ENCODE measurements around the gene ZNF688.
A peak's percentile ranks its signal among the peaks of the same experiment; 100 is the strongest.

ZNF688 gene

GRCh38 chr16:30530163-30531037 is 41.1 kb downstream of the ZNF688 start:
- H3K4me1 ChIP-seq (ENCODE audit: low read length), result peaks cover 16% of the 10 kb centered on the region
- peaks cover 26% of the 10 kb centered on the region for H3K79me2 ChIP-seq (ENCODE audit: low read length)
- H3K27ac ChIP-seq (ENCODE audit: low read length), result no peak overlapping the region
- peaks cover 16% of the 10 kb centered on the region for H3F3A ChIP-seq (ENCODE audit: insufficient read depth, low read length)
- no peak for TF ChIP-seq EZH2 (optimal IDR thresholded peaks at IDR 0.05; ENCODE audit: low read depth, low read length)
- no peak for TF ChIP-seq EZH2phosphoT487 (IDR thresholded peaks at IDR 0.05; ENCODE audit: low read length)
- no peak for TF ChIP-seq CTCF (IDR thresholded peaks at IDR 0.05; ENCODE audit: low read length)
- H3K4me2 ChIP-seq (ENCODE audit: low read depth, low read length), result no peak overlapping the region
- no peaks in the 10 kb centered on the region for H3K9me3 ChIP-seq (replicated peaks; ENCODE audit: insufficient read depth, low read length)
- no peaks in the 10 kb centered on the region for H3K9me2 ChIP-seq (replicated peaks; ENCODE audit: insufficient read depth, low read length)
- no peaks in the 10 kb centered on the region for H3K36me3 ChIP-seq (replicated peaks; ENCODE audit: insufficient read depth, low read length)
- no peak for DNase-seq
- H4K20me1 ChIP-seq (ENCODE audit: insufficient read depth, low read length), result no peaks in the 10 kb centered on the region
- no peaks in the 10 kb centered on the region for H3K27me3 ChIP-seq (replicated peaks; ENCODE audit: insufficient read depth, low read length)
- no peak overlapping the region for H3K9ac ChIP-seq (ENCODE audit: low read length)
- H3K4me3 ChIP-seq (ENCODE audit: low read length), result no peak overlapping the region
- no peak overlapping the region for H2AFZ ChIP-seq (ENCODE audit: low read length)

GRCh38 chr16:30528799-30529457 is 42.6 kb downstream of the ZNF688 start:
- Histone ChIP-seq H3F3A (ENCODE audit: insufficient read depth, low read length) (peaks cover 16% of the 10 kb centered on the region), H3K9me2 (replicated peaks; ENCODE audit: insufficient read depth, low read length) (no peaks in the 10 kb centered on the region), H3K79me2 (ENCODE audit: low read length) (peaks cover 18% of the 10 kb centered on the region), H4K20me1 (ENCODE audit: insufficient read depth, low read length) (no peaks in the 10 kb centered on the region), H2AFZ (ENCODE audit: low read length) (no peak overlapping the region), H3K9ac (ENCODE audit: low read length) (no peak overlapping the region), H3K27me3 (replicated peaks; ENCODE audit: insufficient read depth, low read length) (no peaks in the 10 kb centered on the region), H3K4me3 (ENCODE audit: low read length) (no peak overlapping the region), H3K27ac (ENCODE audit: low read length) (no peak overlapping the region; the same call in 1 of the 2 replicates), H3K4me1 (ENCODE audit: low read length) (peaks cover 16% of the 10 kb centered on the region), H3K36me3 (replicated peaks; ENCODE audit: insufficient read depth, low read length) (no peaks in the 10 kb centered on the region), H3K9me3 (replicated peaks; ENCODE audit: insufficient read depth, low read length) (no peaks in the 10 kb centered on the region), H3K4me2 (ENCODE audit: low read depth, low read length) (peak overlapping the region; percentile 91; the same call in 1 of the 2 replicates)
- no peak for DNase-seq
- no peak for TF ChIP-seq EZH2phosphoT487 (IDR thresholded peaks at IDR 0.05; ENCODE audit: low read length)
- TF ChIP-seq EZH2 (optimal IDR thresholded peaks at IDR 0.05; ENCODE audit: low read depth, low read length), result no peak
- TF ChIP-seq CTCF (IDR thresholded peaks at IDR 0.05; ENCODE audit: low read length), result no peak

- DNase-seq, result peak; percentile 51
- peak overlapping the region; percentile 91 for H3K4me2 ChIP-seq (ENCODE audit: low read depth, low read length)
- no peak for TF ChIP-seq EZH2phosphoT487 (IDR thresholded peaks at IDR 0.05; ENCODE audit: low read length)
- TF ChIP-seq CTCF (IDR thresholded peaks at IDR 0.05; ENCODE audit: low read length), result no peak
- no peak for TF ChIP-seq EZH2 (optimal IDR thresholded peaks at IDR 0.05; ENCODE audit: low read depth, low read length)
Measured at GRCh38 chr16:30527635-30528178, 43.8 kb downstream of the ZNF688 start.

More at GRCh38 chr16:30527635-30528178, 43.8 kb downstream of the ZNF688 start:
- Histone ChIP-seq H3K79me2 (ENCODE audit: low read length) (peaks cover 6% of the 10 kb centered on the region), H2AFZ (ENCODE audit: low read length) (peak overlapping the region; percentile 62), H3K9me2 (replicated peaks; ENCODE audit: insufficient read depth, low read length) (no peaks in the 10 kb centered on the region), H3K4me1 (ENCODE audit: low read length) (peaks cover 16% of the 10 kb centered on the region), H4K20me1 (ENCODE audit: insufficient read depth, low read length) (no peaks in the 10 kb centered on the region), H3K9me3 (replicated peaks; ENCODE audit: insufficient read depth, low read length) (no peaks in the 10 kb centered on the region), H3K27me3 (replicated peaks; ENCODE audit: insufficient read depth, low read length) (no peaks in the 10 kb centered on the region), H3K27ac (ENCODE audit: low read length) (peak overlapping the region; percentile 86), H3K36me3 (replicated peaks; ENCODE audit: insufficient read depth, low read length) (no peaks in the 10 kb centered on the region), H3K9ac (ENCODE audit: low read length) (peak overlapping the region; percentile 67), H3F3A (ENCODE audit: insufficient read depth, low read length) (peaks cover 16% of the 10 kb centered on the region), H3K4me3 (ENCODE audit: low read length) (peak overlapping the region; percentile 51)

Measured in MM.1S (cell line).